Measurements from ENCODE around the gene GMDS. TPM values are rescaled to one million over a fixed set of nuclear protein-coding genes. Genes with fewer than 3 reads are reported as not detected.

Gene GMDS
- polyA plus RNA-seq, 1 of the 3 experiments (the other 2 are of a cell fraction) = 12.3 TPM

DNA sequence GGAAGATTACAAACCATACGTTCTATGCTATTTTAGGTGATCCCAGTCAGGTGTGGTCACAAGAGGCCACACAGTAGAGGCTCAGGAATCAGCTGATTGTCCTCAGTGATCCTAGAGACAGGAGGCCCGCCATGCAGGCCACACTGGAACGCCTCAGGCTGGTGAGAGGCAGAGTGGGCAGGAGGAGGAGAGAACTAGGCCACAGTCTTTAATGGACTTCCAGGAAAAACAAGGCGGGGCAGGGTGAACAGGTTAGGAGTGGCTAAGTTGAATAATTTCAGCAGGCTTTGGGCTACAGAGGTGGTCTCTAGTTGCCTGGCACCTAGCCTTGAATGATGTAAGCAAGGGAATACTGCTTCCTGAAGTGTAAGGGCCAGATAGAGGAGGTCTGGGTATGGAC, 101.2 kb downstream of the GMDS start:
- Histone ChIP-seq H3K27me3 (ENCODE audit: insufficient read depth) (no peaks in the 10 kb centered on the region), H3K9me2 (no peaks in the 10 kb centered on the region), H3F3A (replicated peaks; ENCODE audit: insufficient read depth) (no peaks in the 10 kb centered on the region), H3K27ac (ENCODE audit: low read depth in 2 of 2, low read length in 1 of 2) (no peak overlapping the region), H3K4me3 (ENCODE audit: low read depth in 2 of 2, low read length in 1 of 2) (no peak overlapping the region), H3K9ac (no peak overlapping the region), H3K4me1 (ENCODE audit: control insufficient read depth in 1 of 2, insufficient read depth in 2 of 2, low read depth in 1 of 2, low read length in 1 of 2) (no peaks in the 10 kb centered on the region), H4K20me1 (ENCODE audit: insufficient read depth) (no peaks in the 10 kb centered on the region), H2AFZ (ENCODE audit: low read depth) (no peak overlapping the region), H3K36me3 (replicated peaks in 1 of 2; ENCODE audit: control insufficient read depth in 1 of 2, insufficient read depth in 2 of 2, low read length in 1 of 2) (no peaks in the 10 kb centered on the region), H3K9me3 (no peaks in the 10 kb centered on the region), H3K4me2 (no peak overlapping the region), H3K79me2 (ENCODE audit: insufficient read depth) (no peaks in the 10 kb centered on the region)
- POLR2A ChIA-PET = no interaction called here
- 89% methylated on average over 4 of the region's 4 CpGs for WGBS (ENCODE audit: low lambda C conversion rate)
- DNase-seq = no peak
- CTCF ChIA-PET = no interaction called here
- TF ChIP-seq, protein P1, sequence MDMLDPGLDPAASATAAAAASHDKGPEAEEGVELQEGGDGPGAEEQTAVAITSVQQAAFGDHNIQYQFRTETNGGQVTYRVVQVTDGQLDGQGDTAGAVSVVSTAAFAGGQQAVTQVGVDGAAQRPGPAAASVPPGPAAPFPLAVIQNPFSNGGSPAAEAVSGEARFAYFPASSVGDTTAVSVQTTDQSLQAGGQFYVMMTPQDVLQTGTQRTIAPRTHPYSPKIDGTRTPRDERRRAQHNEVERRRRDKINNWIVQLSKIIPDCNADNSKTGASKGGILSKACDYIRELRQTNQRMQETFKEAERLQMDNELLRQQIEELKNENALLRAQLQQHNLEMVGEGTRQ (IDR thresholded peaks at IDR 0.05; ENCODE audit: borderline replicate concordance, low read depth, low read length) = no peak
- TF ChIP-seq, protein P2, sequence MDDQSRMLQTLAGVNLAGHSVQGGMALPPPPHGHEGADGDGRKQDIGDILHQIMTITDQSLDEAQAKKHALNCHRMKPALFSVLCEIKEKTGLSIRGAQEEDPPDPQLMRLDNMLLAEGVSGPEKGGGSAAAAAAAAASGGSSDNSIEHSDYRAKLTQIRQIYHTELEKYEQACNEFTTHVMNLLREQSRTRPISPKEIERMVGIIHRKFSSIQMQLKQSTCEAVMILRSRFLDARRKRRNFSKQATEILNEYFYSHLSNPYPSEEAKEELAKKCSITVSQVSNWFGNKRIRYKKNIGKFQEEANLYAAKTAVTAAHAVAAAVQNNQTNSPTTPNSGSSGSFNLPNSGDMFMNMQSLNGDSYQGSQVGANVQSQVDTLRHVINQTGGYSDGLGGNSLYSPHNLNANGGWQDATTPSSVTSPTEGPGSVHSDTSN (IDR thresholded peaks at IDR 0.05) = no peak
- no peak for TF ChIP-seq RXRA (IDR thresholded peaks at IDR 0.05; ENCODE audit: borderline replicate concordance, low read depth)
- no peak for TF ChIP-seq FOXJ3 (CRISPR knock-in tag; IDR thresholded peaks at IDR 0.05)
- no peak for TF ChIP-seq RFX5 (IDR thresholded peaks at IDR 0.05; ENCODE audit: low read length)
- TF ChIP-seq NRF1 (IDR thresholded peaks at IDR 0.05; ENCODE audit: low read depth, low read length) = no peak
- no peak for TF ChIP-seq SIN3A (IDR thresholded peaks at IDR 0.05; ENCODE audit: borderline replicate concordance, low read depth, low read length)
- TF ChIP-seq MXI1 (IDR thresholded peaks at IDR 0.05; ENCODE audit: low read depth, low read length) = no peak
- no peak for TF ChIP-seq SMC3 (IDR thresholded peaks at IDR 0.05; ENCODE audit: low read depth, low read length)
- TF ChIP-seq, protein P3, sequence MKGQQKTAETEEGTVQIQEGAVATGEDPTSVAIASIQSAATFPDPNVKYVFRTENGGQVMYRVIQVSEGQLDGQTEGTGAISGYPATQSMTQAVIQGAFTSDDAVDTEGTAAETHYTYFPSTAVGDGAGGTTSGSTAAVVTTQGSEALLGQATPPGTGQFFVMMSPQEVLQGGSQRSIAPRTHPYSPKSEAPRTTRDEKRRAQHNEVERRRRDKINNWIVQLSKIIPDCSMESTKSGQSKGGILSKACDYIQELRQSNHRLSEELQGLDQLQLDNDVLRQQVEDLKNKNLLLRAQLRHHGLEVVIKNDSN (IDR thresholded peaks at IDR 0.05; ENCODE audit: borderline replicate concordance, low read depth) = no peak
- TF ChIP-seq EZH2phosphoT487 (IDR thresholded peaks at IDR 0.05; ENCODE audit: borderline replicate concordance, low read depth) = no peak
- TF ChIP-seq YY1 (IDR thresholded peaks at IDR 0.05; ENCODE audit: low read depth) = no peak
- TF ChIP-seq, protein P4, sequence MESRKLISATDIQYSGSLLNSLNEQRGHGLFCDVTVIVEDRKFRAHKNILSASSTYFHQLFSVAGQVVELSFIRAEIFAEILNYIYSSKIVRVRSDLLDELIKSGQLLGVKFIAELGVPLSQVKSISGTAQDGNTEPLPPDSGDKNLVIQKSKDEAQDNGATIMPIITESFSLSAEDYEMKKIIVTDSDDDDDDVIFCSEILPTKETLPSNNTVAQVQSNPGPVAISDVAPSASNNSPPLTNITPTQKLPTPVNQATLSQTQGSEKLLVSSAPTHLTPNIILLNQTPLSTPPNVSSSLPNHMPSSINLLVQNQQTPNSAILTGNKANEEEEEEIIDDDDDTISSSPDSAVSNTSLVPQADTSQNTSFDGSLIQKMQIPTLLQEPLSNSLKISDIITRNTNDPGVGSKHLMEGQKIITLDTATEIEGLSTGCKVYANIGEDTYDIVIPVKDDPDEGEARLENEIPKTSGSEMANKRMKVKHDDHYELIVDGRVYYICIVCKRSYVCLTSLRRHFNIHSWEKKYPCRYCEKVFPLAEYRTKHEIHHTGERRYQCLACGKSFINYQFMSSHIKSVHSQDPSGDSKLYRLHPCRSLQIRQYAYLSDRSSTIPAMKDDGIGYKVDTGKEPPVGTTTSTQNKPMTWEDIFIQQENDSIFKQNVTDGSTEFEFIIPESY (IDR thresholded peaks at IDR 0.05; ENCODE audit: borderline replicate concordance, low read depth) = no peak
- no peak for TF ChIP-seq FOSL2 (IDR thresholded peaks at IDR 0.05; ENCODE audit: borderline replicate concordance, low read depth)
- TF ChIP-seq, protein P5, sequence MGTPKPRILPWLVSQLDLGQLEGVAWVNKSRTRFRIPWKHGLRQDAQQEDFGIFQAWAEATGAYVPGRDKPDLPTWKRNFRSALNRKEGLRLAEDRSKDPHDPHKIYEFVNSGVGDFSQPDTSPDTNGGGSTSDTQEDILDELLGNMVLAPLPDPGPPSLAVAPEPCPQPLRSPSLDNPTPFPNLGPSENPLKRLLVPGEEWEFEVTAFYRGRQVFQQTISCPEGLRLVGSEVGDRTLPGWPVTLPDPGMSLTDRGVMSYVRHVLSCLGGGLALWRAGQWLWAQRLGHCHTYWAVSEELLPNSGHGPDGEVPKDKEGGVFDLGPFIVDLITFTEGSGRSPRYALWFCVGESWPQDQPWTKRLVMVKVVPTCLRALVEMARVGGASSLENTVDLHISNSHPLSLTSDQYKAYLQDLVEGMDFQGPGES (IDR thresholded peaks at IDR 0.05; ENCODE audit: low read depth, low read length) = no peak
- TF ChIP-seq RAD21 (IDR thresholded peaks at IDR 0.05; ENCODE audit: low read length) = no peak
- TF ChIP-seq POLR2AphosphoS5 (IDR thresholded peaks at IDR 0.05; ENCODE audit: low read depth, low read length) = no peak
- TF ChIP-seq FOXM1 (IDR thresholded peaks at IDR 0.05; ENCODE audit: low read depth) = no peak
- no peak for TF ChIP-seq JUND (IDR thresholded peaks at IDR 0.05)
- no peak for TF ChIP-seq MEF2A (IDR thresholded peaks at IDR 0.05; ENCODE audit: borderline replicate concordance, low read depth)

Measured in SK-N-SH (cell line).